GM12874 (cell line): Measurements from ENCODE around the gene MYO5B.

Experiments
- TF ChIP-seq, protein P1 (sequence below): IDR thresholded peaks from 2 replicates; pipeline ENCODE4 v1.5.1; 2011; ENCODE audit warnings: low read depth, mild to moderate bottlenecking, control low read depth, low read length, moderate library complexity; ENCODE audit not compliant: insufficient read depth

MYO5B gene

DNA sequence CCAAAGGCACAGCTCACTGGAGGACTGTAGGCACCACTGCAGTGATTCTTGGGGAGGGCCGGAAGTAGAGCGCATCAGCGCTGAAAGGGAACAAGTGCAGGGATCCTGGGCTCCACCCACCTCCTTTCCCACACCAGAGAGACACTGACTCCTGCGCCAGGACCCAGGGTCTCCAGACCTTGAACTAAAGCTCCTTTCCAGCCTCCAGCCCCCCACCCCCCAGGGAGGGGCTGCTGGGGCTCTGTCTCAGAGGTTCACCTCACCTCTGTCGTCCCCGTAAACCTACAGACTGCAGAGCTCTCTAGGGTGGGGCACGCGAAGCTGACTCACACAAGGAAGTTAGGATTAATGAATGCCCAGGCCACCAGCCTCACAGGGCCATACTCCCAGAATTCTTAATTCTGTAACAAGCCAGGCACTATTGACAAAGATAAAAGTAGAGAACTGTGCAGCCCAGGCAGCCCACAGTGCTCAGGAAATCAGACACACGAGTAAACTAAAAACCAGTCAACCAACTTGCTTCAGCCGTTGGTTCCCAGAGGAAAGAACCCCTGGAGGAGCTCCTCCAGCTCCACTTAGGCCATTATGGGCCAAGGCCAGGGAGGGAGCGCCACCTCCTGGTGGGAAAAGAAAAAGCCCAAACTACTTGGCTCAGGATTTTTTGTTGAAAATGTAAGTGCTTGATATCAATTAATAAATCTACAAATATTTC, 336.5 kb downstream of the MYO5B start:
- TF ChIP-seq, protein P1, sequence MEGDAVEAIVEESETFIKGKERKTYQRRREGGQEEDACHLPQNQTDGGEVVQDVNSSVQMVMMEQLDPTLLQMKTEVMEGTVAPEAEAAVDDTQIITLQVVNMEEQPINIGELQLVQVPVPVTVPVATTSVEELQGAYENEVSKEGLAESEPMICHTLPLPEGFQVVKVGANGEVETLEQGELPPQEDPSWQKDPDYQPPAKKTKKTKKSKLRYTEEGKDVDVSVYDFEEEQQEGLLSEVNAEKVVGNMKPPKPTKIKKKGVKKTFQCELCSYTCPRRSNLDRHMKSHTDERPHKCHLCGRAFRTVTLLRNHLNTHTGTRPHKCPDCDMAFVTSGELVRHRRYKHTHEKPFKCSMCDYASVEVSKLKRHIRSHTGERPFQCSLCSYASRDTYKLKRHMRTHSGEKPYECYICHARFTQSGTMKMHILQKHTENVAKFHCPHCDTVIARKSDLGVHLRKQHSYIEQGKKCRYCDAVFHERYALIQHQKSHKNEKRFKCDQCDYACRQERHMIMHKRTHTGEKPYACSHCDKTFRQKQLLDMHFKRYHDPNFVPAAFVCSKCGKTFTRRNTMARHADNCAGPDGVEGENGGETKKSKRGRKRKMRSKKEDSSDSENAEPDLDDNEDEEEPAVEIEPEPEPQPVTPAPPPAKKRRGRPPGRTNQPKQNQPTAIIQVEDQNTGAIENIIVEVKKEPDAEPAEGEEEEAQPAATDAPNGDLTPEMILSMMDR, result peak; percentile 78

DNA sequence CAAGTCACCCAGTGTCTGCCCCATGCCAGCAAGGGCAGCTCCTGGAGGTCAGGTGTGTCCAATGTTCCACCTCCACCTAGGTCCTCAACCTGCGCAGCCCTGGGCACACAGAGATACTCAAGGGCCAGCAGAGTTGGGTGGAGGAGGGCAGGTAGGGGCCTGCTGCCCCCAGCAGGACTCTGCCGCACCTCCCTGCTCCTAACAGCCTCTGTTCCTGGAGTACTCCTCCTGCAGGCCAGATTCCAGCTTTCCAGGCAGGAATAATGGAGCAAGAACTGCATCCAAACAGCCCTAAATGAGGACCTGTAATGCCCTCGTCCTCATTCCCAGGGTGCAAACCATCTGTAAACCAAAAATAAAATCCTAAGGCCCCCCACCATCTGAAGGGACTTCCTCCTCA, 337.2 kb downstream of the MYO5B start:
- TF ChIP-seq, protein P1, result no peak

DNA sequence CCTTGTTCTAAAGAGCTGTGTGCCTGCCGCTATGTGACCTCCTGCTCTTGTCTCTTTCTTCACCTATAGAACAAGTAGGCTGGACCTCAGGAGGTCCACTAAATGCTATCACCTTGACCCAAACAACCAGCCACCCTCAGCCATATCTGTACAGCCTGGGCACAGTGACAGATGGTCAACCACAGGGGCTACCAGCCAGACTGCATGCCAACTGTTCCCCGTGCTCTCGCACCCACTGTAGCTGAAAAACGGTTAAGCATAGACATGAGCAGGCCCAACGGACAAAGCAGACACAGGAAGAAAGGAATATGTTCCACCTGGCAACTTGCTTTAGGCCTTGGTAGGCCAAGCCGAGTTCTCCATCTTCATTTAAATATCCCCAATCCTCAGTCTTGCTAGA, 338.5 kb downstream of the MYO5B start:
- TF ChIP-seq, protein P1, result no peak

DNA sequence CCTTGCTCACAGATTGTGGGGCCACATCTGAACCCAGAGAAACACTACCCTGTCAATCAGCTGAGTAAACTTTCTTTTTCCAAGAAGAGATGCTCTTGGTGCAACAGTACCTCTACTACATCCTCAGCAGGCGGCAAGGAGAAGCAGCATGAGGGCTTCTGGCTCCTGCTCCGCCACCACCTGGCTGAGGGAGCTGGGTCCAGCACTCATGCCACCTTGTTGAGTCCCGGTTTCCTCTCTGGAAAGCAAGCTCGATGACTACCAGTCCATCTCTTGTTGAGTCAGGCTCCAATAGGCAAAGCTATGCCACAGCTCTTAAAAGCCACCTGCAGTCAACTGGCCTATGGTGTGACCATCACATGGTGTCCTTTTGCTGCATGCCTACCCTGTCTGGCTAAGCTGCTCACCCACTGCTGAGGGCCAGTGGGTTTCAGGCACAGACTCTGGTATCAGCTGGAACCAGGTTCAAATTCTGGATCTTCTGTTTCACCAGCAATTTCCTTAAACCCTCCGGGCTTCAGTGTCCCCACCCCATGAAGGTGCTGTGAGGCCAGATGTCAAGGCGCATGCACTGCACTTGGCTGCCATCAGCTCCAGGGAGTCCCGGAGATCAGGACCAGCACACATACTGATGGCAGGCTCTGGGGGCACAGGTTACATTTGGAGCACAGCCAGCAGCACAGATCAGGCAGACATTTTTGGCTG, 339.1 kb downstream of the MYO5B start:
- TF ChIP-seq, protein P1, result no peak

DNA sequence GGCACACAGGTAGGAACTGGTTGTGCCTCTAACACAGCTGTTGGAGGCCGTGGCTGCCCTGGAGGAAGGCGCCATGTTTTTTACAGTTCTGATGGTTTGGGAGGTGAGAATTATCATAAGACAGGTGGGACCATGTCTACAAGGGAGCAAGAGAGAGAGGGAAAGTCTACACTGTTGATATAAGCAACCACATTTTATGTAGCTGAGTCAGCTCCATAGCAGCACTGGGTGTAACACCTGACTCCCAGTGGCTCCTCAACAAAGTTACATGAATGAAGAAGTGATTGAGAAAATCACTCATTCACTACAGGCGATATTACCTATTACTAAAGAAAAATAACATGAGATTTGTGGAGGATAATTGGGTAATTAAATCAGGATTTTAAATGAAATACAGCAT, 340.3 kb downstream of the MYO5B start:
- TF ChIP-seq, protein P1, result no peak

DNA sequence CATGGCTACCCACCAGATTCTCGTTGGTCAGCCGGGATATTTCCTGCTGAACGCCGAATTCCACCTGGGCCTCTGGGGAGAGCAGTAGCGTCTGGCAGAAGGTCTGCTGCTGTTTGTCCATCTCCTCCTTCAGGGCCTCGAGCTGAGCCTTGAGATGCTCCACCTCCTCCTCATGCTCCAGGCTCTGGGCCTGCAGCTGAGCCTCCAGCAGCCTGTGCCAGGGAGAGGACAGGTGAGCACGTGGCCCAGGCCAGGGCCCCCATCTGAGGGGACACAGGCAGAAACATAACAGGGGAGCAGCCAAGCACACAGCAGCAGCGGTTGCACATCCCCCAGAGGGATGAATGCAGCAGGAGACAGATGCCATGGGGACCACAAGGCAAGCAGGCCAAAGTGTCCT, 341.5 kb downstream of the MYO5B start:
- TF ChIP-seq, protein P1, result no peak

DNA sequence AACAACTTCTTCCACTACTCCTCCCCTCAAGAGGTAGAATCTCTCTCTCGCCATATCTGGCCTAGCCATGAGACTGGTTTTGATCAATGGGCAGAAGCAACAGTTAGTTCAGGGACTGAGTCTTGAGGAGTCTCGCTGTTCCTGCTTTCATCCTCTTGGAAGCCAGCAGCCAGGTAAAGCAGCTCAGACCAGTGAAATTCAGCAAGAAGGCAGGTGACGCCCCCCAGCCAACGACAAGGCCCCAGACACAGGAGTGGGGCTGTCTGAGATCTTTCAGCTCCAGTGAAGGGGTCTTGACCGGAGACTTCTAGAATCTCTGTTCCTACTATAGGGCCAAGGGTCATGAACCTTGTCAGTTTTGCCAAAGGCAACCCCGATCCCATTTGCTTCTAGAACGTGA, 341.9 kb downstream of the MYO5B start:
- TF ChIP-seq, protein P1, result no peak
